Fibroblast of peridontal ligament (primary cell): Measurements from ENCODE around the gene ANKRD44.

ENCODE experiments used
- DNase-seq: peaks from one replicate; pipeline ENCODE4 v3.0.0-alpha.2; 2010; ENCODE audit errors: extremely low read depth

Gene ANKRD44

DNA sequence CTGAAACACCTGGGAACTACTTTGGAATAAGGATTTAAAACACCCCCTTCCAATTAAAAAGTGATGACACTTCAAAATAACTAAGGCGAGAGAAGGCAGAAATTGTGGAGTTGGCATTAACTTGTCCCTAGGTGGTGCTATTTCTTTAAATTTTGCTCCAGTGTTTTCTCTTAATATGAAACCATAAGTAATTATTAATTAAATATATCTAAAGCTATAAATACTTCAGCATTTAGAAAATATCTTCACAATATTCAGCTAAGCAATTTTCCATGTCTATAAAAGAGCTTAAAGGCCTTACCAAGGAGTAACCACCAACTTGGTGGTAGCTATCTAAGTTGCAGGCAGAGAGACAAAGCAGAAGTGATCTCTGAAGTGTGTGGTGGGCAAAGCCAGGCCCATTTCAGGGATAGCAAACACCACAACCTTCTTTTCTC lies 197.3 kb downstream of the ANKRD44 start:
- DNase-seq, result peak; percentile 67

DNA sequence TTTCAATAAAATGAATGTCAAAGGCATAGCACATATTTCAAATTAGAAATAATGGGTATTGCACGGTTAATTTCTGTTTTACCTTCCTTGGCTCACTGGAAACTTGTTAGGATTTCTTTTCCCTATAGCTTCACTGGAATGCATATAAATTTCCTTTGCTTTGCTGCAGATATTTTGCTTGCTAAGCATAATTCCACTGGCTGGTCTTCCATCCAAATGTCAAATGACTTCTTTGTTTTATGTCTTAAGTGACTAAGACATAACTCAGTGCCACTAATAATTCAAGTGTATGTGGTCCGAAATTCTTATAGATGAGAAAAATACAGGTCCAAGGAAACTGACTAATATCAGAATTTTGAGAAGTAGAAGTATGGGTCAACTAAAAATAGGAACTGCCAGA lies 201.3 kb downstream of the ANKRD44 start:
- no peak for DNase-seq

DNA sequence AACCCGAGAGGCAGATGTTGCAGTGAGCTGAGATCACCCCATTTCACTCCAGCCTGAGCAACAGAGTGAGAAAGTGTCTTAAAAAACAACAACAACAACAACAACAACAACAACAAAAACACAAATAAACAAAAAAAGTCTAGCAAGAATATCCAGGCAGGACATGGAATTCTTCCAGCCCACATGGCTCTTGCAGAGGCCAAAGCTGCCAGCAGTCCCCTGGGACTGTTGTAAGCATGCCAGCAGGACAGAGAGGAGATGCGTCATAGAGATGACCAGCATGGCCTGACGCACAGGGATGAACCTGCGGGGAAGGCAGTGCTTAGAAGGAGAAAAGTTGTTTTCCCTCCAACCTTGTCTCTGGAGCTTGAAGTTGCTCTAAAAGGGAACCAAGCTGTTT lies 201.8 kb downstream of the ANKRD44 start:
- peak; percentile 86 for DNase-seq

DNA sequence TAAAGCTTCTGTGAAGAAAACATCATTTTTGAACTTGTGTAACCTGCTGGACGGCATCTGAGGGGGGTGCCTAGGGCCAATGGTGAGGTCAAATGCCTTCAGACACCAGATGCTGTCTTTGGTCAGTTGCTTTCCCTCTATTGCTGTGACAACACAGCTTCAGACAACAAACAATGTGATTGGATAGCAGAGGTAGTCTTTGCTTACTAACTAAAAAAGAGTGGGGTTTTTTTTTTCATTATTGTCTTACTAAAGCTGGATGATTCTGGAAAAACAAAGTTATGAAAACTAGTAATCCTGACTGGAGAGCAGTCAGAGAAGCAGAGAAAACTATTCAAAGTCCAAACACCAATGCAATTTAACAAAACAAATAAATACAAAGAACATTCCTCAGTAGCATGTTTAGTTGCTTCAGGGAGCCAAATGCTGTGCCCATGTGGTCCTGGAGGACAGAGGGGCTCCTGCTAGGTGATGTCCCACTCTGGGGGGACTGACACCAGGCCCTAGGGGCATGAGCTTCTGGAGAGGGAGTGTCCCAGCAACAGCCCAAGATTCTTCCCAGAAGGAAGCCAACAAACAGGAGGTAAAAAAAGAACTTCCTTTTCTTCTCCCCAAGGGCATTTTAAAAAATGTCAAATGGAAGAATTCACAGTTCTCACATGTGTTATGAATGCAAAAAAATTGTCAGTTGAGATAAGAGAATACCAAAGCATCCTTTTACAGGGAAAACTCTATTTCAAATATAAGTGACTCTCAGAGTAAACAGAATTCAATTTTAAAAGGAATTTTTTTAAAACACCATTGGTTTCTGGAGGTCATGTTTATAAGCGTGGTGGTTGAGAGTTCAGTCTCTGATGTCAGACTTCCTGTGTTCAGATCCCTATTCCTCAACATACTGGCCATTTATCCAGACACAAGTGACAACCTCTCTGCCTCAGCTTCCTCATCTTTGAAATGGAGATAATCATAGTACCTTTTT lies 203.0 kb downstream of the ANKRD44 start:
- peak; percentile 51 for DNase-seq

DNA sequence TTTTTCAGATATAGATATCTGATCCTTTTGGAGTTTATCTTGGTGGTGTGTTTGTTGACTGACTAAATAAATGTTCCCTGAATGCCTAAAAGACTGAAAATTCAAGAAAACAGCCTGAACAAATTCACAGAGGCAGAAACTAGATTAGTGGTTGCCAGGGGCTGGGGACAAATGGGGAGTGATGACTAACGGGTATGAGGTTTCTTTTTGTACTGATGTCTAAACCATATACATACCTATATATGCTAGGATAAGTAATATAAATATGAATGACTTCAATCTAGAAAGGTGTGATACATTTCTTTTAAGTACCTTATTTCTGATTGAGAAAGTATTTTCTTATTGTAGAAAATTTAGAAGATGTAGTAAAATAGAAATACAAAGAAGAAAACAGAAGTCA lies 207.2 kb downstream of the ANKRD44 start:
- no peak for DNase-seq

DNA sequence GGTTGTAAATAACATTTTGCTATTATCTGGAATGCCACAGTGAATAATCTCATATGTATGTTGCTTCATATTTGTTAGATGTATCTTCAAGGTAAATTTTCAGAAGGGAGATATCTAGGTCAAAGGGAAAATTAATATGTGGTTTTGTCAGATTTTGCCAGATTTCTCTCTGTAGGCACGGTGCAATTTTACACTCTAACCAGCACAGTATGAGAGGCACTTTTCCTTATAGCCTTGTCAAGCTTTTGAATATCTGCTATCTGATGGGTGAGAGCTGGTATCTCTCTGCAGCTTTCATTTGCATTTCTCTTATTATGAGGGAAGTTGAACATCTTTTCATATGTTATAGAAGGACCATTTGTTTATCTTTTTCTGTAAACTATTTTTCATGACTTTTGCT lies 208.3 kb downstream of the ANKRD44 start:
- no peak for DNase-seq

DNA sequence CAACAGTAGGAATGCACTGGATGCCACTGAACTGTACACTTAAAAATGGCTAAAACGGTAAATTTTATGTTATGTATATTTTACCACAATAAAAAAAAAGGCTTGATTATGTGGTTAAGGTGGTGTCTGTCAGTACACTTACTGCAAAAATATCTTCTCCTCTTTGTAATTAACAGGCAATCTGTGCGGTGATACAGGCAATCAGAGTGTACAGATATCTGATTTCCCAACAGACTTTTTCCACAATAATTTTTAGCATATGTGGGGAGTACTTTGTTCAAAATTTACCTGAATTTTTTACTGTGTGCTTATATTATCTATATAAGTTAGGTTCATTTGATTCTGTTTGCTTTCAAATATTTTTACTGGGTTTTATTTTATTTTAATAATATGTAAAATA lies 209.1 kb downstream of the ANKRD44 start:
- no peak for DNase-seq

DNA sequence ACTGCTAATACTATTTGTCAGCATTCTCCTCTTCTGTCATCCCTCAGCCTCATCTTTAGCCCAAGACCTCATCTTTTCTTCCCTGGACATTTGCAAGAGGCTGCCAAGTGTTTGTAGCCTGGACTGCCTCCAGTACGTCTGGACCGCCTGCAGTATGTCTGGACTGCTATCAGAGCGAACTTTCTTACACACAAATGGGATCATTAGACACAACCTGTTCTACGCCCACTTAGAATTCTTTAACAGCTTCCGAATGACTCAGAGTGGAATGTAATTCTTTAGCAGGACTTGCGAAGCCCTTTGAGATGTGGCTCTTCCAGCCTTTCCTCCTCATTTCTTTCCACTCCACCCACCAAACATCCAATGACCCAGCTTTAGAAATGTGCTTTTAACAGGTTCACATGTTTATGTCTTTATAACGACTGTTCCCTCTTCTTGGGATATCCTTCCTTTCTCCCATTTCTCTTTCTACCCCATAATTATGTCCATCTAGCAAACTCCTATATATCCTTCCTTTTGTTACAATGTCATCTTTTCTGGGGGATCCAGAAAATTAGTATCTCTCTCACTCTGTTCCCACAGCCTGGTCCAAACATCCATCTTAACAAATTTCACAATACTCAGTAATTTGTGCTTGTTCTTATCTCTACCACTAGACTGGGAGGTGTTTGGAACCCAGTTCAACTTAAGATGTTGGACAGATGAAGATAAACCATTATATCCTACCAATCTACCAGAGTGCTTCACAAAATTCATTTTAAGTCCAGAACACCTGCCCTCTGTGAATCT lies 212.8 kb downstream of the ANKRD44 start:
- DNase-seq, result no peak

DNA sequence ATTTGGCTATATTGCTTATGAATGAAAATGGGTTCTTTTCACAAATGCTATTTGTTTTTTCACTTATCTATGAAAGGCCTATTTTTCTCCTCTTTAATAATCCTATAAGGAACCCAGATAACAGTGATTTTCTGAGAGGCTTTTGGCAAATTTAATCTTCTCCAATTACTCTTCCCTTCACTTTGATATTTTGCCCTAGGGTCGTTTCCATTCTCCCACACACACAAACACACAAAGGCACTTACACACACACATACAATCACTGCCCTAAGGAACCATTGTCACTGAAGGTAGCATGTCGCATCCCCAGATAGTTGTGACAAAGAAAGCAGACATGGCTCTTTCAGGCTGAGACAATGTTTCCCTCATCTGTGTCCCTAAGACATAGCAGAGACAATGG lies 213.9 kb downstream of the ANKRD44 start:
- DNase-seq, result no peak

DNA sequence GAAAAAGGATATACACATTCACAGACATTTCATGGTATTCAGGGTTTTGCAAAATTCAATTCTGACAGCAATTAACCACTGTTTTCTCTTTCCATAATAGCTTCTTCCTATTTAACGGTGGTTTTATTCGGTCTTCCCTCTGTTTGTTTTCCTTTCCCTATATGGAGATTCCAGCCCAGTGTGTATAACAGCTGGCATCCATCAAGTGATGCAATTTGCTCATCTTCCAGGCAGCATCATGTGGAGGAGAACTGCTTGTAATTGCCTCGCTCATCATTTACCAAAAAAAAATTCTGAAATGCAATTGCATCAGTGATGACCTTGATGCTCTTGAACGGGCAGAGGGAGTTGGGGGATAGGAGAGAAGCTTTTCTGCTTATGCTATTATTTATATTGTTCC lies 218.1 kb downstream of the ANKRD44 start:
- DNase-seq, result peak; percentile 94

DNA sequence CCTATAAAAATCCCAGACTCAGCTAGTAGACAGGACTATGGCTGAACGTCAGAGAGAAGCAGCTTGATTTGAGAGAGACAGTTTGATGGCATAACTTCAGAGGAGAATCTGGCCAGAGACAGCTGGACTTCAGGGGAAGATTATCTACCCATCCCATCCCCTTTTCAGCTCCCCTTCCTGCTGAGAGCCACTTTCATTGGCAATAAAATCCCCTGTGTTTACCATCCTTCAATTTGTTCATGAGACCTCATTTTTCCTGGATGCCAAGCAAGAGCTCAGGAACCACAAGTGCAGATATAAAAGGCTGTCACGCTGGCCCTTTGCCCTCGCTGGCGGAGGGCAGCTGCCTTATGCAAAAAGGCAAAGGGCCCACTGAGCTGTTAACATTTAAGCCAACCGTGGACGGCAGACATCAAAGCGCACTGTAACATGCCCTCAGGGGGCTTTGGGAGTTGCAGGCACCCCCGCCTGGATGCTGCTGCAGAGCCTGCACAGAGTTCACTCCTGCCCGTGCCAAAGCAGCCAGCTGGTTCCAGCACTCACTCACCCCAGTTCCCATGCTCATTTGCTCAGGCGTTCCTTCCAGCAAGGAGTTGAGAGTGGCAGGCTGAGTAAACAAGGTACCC lies 219.7 kb downstream of the ANKRD44 start:
- DNase-seq, result no peak

DNA sequence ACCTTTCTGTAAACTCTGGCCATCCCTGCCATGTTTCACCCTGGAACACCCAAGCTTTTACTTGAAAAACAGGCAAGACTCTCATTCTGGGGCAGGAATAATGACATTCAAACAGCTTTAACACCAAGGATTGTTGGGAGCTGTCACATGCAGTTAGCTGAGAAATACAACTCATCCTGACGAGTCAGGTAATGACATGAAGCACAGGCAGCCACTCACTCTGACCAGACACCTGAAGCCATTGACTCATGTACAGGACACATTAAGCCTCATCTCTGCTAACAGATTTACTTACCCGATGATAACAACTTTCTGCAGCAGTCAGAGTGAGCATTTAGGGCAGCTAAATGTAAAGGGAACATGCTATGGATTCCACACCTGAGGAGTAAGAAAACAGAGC lies 220.9 kb downstream of the ANKRD44 start:
- no peak for DNase-seq

DNA sequence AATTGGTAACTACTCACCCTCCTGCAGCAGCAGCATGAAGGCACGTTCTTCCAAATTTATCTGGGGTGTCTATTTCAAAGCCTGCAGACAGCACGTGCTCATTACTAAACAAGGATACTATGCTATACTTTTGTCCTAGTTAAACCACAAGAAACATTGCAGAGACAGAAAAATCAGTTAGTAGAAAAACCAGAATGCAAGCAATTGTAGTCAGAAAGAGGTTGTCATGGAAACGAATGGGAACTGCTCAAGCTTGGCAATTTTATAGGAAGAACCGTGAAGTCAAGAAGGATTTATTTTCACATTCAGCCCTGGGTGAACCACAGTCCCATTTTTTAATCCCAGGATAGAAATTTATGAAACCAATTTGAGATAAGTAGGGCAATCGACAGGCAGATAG lies 221.9 kb downstream of the ANKRD44 start:
- DNase-seq, result peak; percentile 91

DNA sequence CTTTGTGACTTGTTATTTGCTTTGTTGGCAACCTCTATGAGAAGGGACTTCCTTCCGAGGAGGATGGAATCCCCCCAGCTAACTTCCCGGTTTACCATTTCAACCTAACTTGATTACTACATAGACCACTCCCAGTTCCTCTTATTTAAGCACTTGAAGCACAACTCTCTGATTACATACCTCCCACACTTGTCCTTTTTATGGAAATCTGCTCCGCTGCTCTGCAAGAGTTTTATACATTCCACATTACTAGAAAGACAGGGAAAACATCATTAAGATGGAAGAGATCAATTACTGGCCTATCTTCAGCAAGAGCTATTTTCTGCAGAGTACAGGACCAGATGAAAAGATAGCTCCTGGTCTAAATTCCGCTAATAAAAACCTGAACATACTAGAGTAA lies 224.1 kb downstream of the ANKRD44 start:
- no peak for DNase-seq

DNA sequence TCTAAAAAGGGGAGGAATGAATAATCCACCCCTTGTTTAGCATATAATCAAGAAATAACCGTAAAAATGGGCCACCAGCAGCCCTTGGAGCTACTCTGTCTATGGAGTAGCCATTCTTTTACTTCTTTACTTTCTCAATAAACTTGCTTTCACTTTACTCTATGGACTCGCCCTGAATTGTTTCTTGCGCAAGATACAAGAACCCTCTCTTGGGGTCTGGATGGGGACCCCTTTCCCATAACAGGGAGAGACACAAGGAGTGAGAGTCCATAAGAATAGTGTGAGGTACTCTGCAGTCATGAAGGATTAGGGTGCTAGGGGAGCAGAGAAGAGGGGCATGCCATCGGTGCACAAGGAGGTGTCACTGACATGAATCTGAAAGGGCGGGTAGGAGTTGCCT lies 224.9 kb downstream of the ANKRD44 start:
- DNase-seq, result no peak

DNA sequence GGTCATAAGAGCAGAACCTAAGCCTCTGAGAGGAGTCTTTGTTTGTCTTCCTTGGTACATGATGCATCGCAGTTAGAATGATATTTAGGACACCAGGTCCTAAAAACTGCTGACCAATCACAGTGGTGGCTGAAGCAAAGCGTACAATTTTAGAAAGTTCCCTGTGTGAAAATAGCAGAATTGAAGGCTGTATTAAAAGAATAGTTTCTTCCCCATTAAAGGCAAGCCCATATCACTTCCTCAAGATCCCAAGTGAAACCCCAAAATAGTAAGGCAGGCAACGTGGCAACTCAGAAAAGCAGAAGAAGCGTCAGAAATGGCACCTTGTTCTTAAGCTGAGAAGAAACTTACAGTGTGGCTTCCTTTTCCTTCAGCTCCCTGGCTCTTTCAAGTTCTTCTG lies 229.3 kb downstream of the ANKRD44 start:
- DNase-seq, result no peak

DNA sequence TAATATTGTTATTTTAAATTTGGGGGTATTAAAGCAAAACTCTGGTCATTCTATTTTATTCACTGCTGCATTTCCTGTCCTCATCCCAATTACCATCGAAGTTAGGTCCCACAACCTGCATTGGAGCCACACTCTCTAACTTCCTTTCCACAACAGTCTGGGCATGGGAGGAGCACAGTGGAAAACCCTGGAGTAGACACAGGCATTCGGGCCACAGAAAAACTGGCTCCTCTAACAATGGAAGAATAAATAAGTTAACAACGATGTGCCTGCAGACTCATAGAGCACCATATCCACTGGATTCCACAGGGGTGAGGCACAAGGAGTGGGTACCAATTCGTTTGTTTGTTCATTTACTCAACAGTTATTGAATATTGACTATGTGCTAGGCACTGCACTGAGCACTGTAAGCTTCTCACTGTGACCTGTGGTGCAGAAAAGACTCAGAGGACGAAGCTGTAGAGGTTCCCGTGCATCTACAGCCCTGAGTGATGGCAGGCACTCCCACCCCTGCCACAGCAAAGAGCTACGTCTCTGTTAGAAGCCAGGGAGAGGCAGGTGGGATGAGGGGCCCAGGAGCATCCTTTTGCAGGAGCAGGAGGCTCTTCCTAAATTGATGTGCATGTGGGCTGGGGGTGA lies 229.9 kb downstream of the ANKRD44 start:
- DNase-seq, result no peak

DNA sequence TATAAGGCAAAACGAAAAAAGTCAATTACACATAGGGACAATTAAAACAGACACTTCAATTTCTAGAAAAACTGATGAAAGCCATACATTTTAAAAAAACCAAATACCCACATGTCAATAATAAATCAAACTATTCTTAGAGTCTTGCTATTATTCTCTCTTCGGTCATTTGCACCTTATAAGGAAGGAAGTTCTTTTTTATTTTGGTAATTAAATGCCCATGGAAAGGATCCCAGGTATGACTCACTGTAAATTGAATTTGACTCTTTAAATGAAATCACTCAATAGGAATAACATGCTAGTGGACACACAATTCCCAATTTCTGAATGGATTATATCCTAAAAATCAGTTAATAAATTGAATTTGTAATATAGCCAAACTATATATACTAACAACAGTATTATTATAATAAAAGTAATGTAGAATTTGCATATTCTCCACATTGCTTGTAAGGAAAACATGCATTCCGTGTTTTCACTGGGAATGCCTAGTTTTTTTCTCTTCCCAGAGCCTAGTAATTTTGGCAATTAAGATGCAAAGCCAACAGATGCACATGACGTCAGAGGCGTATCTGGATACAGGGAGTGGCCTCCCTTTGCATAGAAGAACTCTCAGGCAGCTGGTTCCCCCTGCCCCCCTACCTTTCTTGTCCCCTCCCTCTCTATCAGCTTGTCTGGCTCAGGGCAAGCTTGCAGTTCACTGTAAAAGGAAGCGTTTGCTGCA lies 230.6 kb downstream of the ANKRD44 start:
- peak; percentile 58 for DNase-seq

DNA sequence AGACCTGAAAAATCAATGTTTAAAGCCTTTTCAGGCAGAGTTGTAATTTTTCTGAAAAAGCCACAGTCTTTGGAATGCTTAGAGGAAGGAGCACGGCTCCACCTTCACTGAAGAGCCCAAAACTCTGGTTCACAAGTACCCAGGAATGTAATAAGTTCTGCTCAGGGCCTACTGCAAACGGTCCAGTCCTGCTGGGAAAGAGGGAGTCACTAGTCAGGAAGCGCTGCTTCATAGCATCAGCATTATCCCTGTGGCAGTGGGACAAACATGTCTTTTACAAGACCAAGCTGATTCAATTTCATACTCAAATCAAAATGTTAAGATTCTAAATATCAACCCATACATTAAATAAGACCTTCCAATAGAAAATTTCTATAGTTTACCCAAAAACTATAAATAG lies 231.2 kb downstream of the ANKRD44 start:
- no peak for DNase-seq

DNA sequence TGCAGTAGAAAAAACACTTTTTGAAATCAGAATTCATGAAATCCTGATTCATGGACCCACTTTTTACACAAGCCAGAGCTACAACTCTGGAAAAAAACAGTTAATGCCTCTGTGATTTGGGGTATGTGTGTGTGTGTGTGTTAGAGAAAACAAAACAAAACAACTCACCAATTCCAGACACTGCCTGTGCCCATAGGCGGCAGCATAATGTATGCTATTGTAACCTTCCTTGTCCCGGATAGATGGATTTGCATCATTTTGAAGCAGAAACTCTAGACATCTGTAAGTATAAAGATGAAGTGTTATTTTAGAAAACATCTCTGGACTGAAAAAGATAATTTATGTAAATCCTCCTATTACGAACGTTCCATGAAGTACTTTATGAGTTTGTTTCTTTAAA lies 232.0 kb downstream of the ANKRD44 start:
- DNase-seq, result no peak

DNA sequence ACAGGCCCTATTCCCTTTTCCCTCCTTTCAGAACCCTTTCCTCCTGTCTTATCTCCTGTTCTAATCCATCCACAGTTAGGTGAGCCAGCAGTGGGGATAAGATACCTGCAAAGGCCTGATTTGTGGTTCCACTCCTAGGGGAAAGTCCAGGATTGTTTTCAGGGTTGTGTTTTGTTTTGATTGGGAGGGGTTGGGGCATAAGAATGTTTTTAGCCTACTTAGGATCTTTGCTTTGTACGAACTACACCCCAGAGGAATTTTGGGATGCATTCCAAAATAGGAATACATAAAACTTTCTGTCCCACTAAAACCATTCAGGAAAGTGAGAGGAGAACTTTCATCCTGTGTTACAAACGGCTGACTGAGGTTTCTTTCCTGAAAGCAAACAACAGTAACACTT lies 233.2 kb downstream of the ANKRD44 start:
- DNase-seq, result no peak
